HepG2 (cell line): ENCODE results near the gene RSBN1. TPM values are rescaled to one million over a fixed set of nuclear protein-coding genes. Genes with fewer than 3 reads are reported as not detected.

Source experiments
- ATRX ChIP-seq: sonication (generic); formaldehyde crosslinking; IDR thresholded peaks from 2 replicates; pipeline ENCODE4 v1.4.0; 2020; ENCODE audit warnings: missing genetic modification reagents, borderline replicate concordance
- GMEB1 ChIP-seq: sonication (generic); formaldehyde crosslinking; IDR thresholded peaks from 2 replicates; pipeline ENCODE4 v1.5.1; 2020; ENCODE audit warnings: missing genetic modification reagents, mild to moderate bottlenecking, borderline replicate concordance
- GRHL1 ChIP-seq: sonication (generic); formaldehyde crosslinking; conservative IDR thresholded peaks from 2 replicates; pipeline ENCODE4 v1.8.0; 2022; ENCODE audit warnings: missing genetic modification reagents
- HIVEP1 ChIP-seq: sonication (generic); formaldehyde crosslinking; IDR thresholded peaks from 2 replicates; pipeline ENCODE4 v1.4.0; 2020; ENCODE audit warnings: mild to moderate bottlenecking, missing genetic modification reagents
- KLF11 ChIP-seq: IDR thresholded peaks from 2 replicates; pipeline ENCODE4 v1.6.1; 2016; ENCODE audit warnings: missing compliant biosample characterization
- KLF12 ChIP-seq: sonication (generic); formaldehyde crosslinking; IDR thresholded peaks from 2 replicates; pipeline ENCODE4 v1.4.0; 2020; ENCODE audit warnings: missing genetic modification reagents, borderline replicate concordance
- KLF9 ChIP-seq: IDR thresholded peaks from 2 replicates; pipeline ENCODE4 v1.6.1; 2016; ENCODE audit warnings: low read depth
- KMT2B ChIP-seq: IDR thresholded peaks from 2 replicates; pipeline ENCODE4 v1.6.1; 2016; ENCODE audit warnings: missing genetic modification reagents, missing compliant biosample characterization
- MATR3 ChIP-seq: sonication (generic); formaldehyde crosslinking; IDR thresholded peaks from 2 replicates; pipeline ENCODE4 v1.4.0; 2020; ENCODE audit warnings: missing genetic modification reagents
- MLLT10 ChIP-seq: sonication (generic); formaldehyde crosslinking; IDR thresholded peaks from 2 replicates; pipeline ENCODE4 v1.4.0; 2020; ENCODE audit warnings: missing genetic modification reagents
- NFKBIZ ChIP-seq: IDR thresholded peaks from 2 replicates; pipeline ENCODE4 v1.6.1; 2018; ENCODE audit warnings: missing genetic modification reagents, missing compliant biosample characterization
- SMAD9 ChIP-seq: sonication (generic); formaldehyde crosslinking; IDR thresholded peaks from 2 replicates; pipeline ENCODE4 v1.5.1; 2020; ENCODE audit warnings: mild to moderate bottlenecking, missing genetic modification reagents
- TP53 ChIP-seq: sonication (generic); formaldehyde crosslinking; conservative IDR thresholded peaks from 2 replicates; pipeline ENCODE4 v1.4.0; 2020; ENCODE audit warnings: missing genetic modification reagents
- ZBTB20 ChIP-seq: sonication (generic); formaldehyde crosslinking; IDR thresholded peaks from 2 replicates; pipeline ENCODE4 v1.8.1; 2023; ENCODE audit warnings: missing genetic modification reagents, low read depth, mild to moderate bottlenecking, borderline replicate concordance
- ZBTB21 ChIP-seq: sonication (generic); formaldehyde crosslinking; IDR thresholded peaks from 2 replicates; pipeline ENCODE4 v1.4.0; 2020; ENCODE audit warnings: missing genetic modification reagents
- ZNF138 ChIP-seq: sonication (generic); formaldehyde crosslinking; IDR thresholded peaks from 2 replicates; pipeline ENCODE4 v1.5.0; 2020; ENCODE audit warnings: mild to moderate bottlenecking, low read depth, missing genetic modification reagents
- ZNF207 ChIP-seq: fragments of 450-650 bp; IDR thresholded peaks from 2 replicates; pipeline ENCODE4 v1.6.1; 2016; ENCODE audit warnings: antibody characterized with exemption, borderline replicate concordance
- ZNF292 ChIP-seq: sonication (generic); formaldehyde crosslinking; IDR thresholded peaks from 2 replicates; pipeline ENCODE4 v1.8.1; 2022; ENCODE audit warnings: mild to moderate bottlenecking, low read depth, missing genetic modification reagents, borderline replicate concordance
- ZNF543 ChIP-seq: sonication (generic); formaldehyde crosslinking; IDR thresholded peaks from 2 replicates; pipeline ENCODE4 v1.4.0; 2020; ENCODE audit warnings: mild to moderate bottlenecking, missing genetic modification reagents
- ZNF567 ChIP-seq: sonication (generic); formaldehyde crosslinking; IDR thresholded peaks from 2 replicates; pipeline ENCODE4 v1.8.1; 2023; ENCODE audit warnings: mild to moderate bottlenecking, missing genetic modification reagents, borderline replicate concordance
- ZNF724P ChIP-seq: sonication (generic); formaldehyde crosslinking; IDR thresholded peaks from 2 replicates; pipeline ENCODE4 v1.8.0; 2022; ENCODE audit warnings: missing genetic modification reagents, borderline replicate concordance
- ZNF747 ChIP-seq: sonication (generic); formaldehyde crosslinking; IDR thresholded peaks from 2 replicates; pipeline ENCODE4 v1.8.1; 2023; ENCODE audit warnings: missing genetic modification reagents, mild to moderate bottlenecking, borderline replicate concordance
- ZNF768 ChIP-seq: sonication (generic); formaldehyde crosslinking; IDR thresholded peaks from 2 replicates; pipeline ENCODE4 v1.4.0; 2020; ENCODE audit warnings: missing genetic modification reagents
- ZNF775 ChIP-seq: sonication (generic); formaldehyde crosslinking; IDR thresholded peaks from 2 replicates; pipeline ENCODE4 v1.4.0; 2020; ENCODE audit warnings: missing genetic modification reagents, mild to moderate bottlenecking, moderate library complexity, borderline replicate concordance
- polyA plus RNA-seq, 8 experiments: library from polyadenylated mRNA; depleted of rRNA in 3 of 8; stranded (reverse) in 7 of 8; unstranded in 1 of 8; fragments of >200 nt; fragmentation: Illumina TruSeq in 4 of 8; extraction: Trizol in 4 of 8; gene quantifications; 2 replicates each; pipeline versions ENCODE4 v1.2.1 to v1.2.3, GENCODE V29; 2011 to 2016; ENCODE audit warnings: low read depth in 4 of 8, missing spikeins in 1 of 8, mixed read lengths in 1 of 8; ENCODE audit not compliant: insufficient read depth in 1 of 8
- total RNA-seq, 5 experiments: library from RNA; depleted of rRNA; stranded (reverse); fragments of >200 nt; fragmentation: Illumina TruSeq; extraction: Trizol; gene quantifications; 2 replicates each; pipeline ENCODE4 v1.2.3, GENCODE V29; 2016; ENCODE audit warnings: low read depth in 1 of 5
- TF ChIP-seq, protein P1 (sequence below): IDR thresholded peaks from 2 replicates; pipeline ENCODE4 v1.6.1; 2016; ENCODE audit warnings: mild to moderate bottlenecking, missing biosample characterization, missing genetic modification reagents
- TF ChIP-seq, protein P2 (sequence below): sonication (generic); formaldehyde crosslinking; IDR thresholded peaks from 2 replicates; pipeline ENCODE4 v1.8.1; 2023; ENCODE audit warnings: mild to moderate bottlenecking, missing genetic modification reagents

The RSBN1 gene
- total and polyA plus RNA-seq, 2 of the 13 experiments (the other 11 are each of a cell fraction or from before 2014, with no cell fraction given) = 8.3 to 10.4 TPM

DNA sequence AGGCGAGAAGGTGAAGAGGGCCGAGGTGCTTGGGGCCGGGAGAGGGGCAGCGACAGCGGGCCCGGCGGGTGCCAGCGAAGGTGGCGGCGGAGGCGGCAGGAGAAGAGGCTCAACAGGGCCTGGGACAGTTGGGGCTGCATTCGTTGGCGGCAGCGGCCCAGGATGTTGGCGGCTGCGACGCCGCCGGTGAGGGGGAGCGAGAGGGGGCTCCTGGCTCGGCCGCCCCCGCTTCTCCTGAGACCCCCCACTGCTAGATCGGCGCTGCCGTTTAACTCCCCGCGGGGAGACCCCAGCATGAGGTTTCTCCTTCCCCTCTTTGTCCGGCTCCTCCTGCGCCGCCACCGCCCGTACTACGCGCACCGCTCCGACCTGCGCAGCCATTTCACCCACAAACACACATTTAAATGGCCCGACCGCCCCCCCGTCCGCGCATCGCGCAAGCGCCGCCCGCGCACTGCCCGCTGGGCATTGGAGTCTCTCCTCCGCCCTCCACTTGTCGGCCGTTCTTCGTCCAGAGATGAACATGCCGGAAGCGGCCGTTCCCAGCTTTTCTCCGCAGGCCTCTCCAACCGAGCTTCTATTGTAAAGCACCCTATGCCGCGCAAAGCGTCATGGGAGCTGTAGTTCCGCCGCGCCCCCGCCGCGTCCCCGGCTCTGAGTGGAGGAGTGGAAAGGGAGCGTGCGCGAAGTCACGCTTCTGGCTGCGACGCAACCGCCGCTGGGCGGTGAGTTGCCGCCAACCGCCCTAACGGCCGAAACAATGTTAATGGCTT lies at the start of gene RSBN1 (continued):
- peak; percentile 96 for TF ChIP-seq GMEB1
- no peak for TF ChIP-seq SMAD9 (CRISPR knock-in tag)
- no peak for TF ChIP-seq ZNF775 (CRISPR knock-in tag)
- peak; percentile 41; the same call in 1 of the 2 replicates for TF ChIP-seq ZBTB21
- TF ChIP-seq KMT2B = peak; percentile 74
- no peak; the same call in 1 of the 2 replicates for TF ChIP-seq ZNF768 (CRISPR knock-in tag)
- peak; percentile 73; the same call in 1 of the 2 replicates for TF ChIP-seq TP53
- TF ChIP-seq ZNF543 (CRISPR knock-in tag) = no peak
- no peak for TF ChIP-seq KLF9
- peak; percentile 69; the same call in 1 of the 2 replicates for TF ChIP-seq KLF12 (CRISPR knock-in tag)
- TF ChIP-seq ZNF292 (CRISPR knock-in tag) = no peak; the same call in 1 of the 2 replicates
- no peak for TF ChIP-seq ZNF207
- TF ChIP-seq, protein P1, sequence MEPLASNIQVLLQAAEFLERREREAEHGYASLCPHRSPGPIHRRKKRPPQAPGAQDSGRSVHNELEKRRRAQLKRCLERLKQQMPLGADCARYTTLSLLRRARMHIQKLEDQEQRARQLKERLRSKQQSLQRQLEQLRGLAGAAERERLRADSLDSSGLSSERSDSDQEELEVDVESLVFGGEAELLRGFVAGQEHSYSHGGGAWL (CRISPR knock-in tag) = no peak
- no peak; the same call in none of the 2 replicates for TF ChIP-seq ZNF567 (CRISPR knock-in tag)
- TF ChIP-seq ZBTB20 = no peak
- no peak for TF ChIP-seq MLLT10 (CRISPR knock-in tag)
- no peak; the same call in 1 of the 2 replicates for TF ChIP-seq ZNF138 (CRISPR knock-in tag)
- TF ChIP-seq, protein P2, sequence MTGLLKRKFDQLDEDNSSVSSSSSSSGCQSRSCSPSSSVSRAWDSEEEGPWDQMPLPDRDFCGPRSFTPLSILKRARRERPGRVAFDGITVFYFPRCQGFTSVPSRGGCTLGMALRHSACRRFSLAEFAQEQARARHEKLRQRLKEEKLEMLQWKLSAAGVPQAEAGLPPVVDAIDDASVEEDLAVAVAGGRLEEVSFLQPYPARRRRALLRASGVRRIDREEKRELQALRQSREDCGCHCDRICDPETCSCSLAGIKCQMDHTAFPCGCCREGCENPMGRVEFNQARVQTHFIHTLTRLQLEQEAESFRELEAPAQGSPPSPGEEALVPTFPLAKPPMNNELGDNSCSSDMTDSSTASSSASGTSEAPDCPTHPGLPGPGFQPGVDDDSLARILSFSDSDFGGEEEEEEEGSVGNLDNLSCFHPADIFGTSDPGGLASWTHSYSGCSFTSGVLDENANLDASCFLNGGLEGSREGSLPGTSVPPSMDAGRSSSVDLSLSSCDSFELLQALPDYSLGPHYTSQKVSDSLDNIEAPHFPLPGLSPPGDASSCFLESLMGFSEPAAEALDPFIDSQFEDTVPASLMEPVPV (CRISPR knock-in tag) = no peak
- TF ChIP-seq GRHL1 (CRISPR knock-in tag) = no peak
- TF ChIP-seq ZNF724P (CRISPR knock-in tag) = peak; percentile 28; the same call in 1 of the 2 replicates
- no peak; the same call in 1 of the 2 replicates for TF ChIP-seq KLF11 (CRISPR knock-in tag)
- TF ChIP-seq ATRX (CRISPR knock-in tag) = no peak
- no peak for TF ChIP-seq NFKBIZ
- TF ChIP-seq MATR3 (CRISPR knock-in tag) = no peak
- no peak for TF ChIP-seq HIVEP1 (CRISPR knock-in tag)
- no peak for TF ChIP-seq ZNF747 (CRISPR knock-in tag)
